ENCODE results near the gene SUN2.

- TF ChIP-seq CTCF (IDR thresholded peaks at IDR 0.05) = no peak
- no peak for TF ChIP-seq EZH2 (IDR thresholded peaks at IDR 0.05)
Observed at GRCh38 chr22:38729946-38730345, 25.9 kb downstream of the SUN2 start.
